CD4-positive, CD25-positive, alpha-beta regulatory T cell (primary cell): ENCODE results near the gene ASAP2. TPM values are rescaled to one million over a fixed set of nuclear protein-coding genes. Genes with fewer than 3 reads are reported as not detected.

ENCODE experiments used
- ATAC-seq, 2 donors: fragments of 150-1000 bp; cut with Tn5 transposase; one replicate each; pipeline ENCODE4 v1.10.0; 2021; ENCODE audit warnings: low read depth in 2 of 2, moderate number of reproducible peaks in 2 of 2, moderate library complexity in 1 of 2
- DNase-seq, 3 donors: peaks; one replicate each; pipeline versions ENCODE4 v3.0.0 to v3.0.0-alpha.2; 2012 to 2022; ENCODE audit warnings: mixed read lengths in 1 of 3
- H3K27ac ChIP-seq: one replicate; pipeline ENCODE4 v1.7.0; 2013; ENCODE audit warnings: mild to moderate bottlenecking, low read length; ENCODE audit not compliant: insufficient read depth, poor library complexity, severe bottlenecking
- H3K27me3 ChIP-seq: one replicate; pipeline ENCODE4 v1.7.0; 2013; ENCODE audit warnings: low read length; ENCODE audit not compliant: control insufficient read depth, insufficient read depth
- H3K36me3 ChIP-seq: one replicate; pipeline ENCODE4 v1.7.0; 2013; ENCODE audit warnings: mild to moderate bottlenecking, low read length, moderate library complexity; ENCODE audit not compliant: control insufficient read depth, insufficient read depth
- H3K4me1 ChIP-seq: 2 replicates; pipeline ENCODE4 v1.7.0; 2013; ENCODE audit warnings: mild to moderate bottlenecking, low read length; ENCODE audit not compliant: insufficient read depth, control insufficient read depth, poor library complexity, severe bottlenecking
- H3K4me3 ChIP-seq: one replicate; pipeline ENCODE4 v1.7.0; 2013; ENCODE audit warnings: low read depth, mild to moderate bottlenecking, low read length, moderate library complexity
- H3K9me3 ChIP-seq, 2 experiments: 1 replicate in 1 of 2; 2 replicates in 1 of 2; pipeline ENCODE4 v1.7.0; 2013; ENCODE audit warnings: low read length in 2 of 2, mild to moderate bottlenecking in 1 of 2, moderate library complexity in 1 of 2; ENCODE audit not compliant: control insufficient read depth in 2 of 2
- H3K27ac Mint-ChIP-seq, 3 donors: one replicate each; pipeline ENCODE4 v1.8.0; 2020 to 2022; ENCODE audit warnings: mild to moderate bottlenecking in 3 of 3, mixed read lengths in 3 of 3, moderate library complexity in 2 of 3
- H3K27me3 Mint-ChIP-seq: one replicate; pipeline ENCODE4 v1.8.0; 2022; ENCODE audit warnings: mild to moderate bottlenecking, mixed read lengths
- H3K36me3 Mint-ChIP-seq: one replicate; pipeline ENCODE4 v1.8.0; 2020; ENCODE audit warnings: mixed read lengths
- H3K4me1 Mint-ChIP-seq, 4 donors: one replicate each; pipeline ENCODE4 v1.8.0; 2020 to 2022; ENCODE audit warnings: mixed read lengths in 4 of 4, mild to moderate bottlenecking in 1 of 4
- H3K4me3 Mint-ChIP-seq, 4 donors: one replicate each; pipeline ENCODE4 v1.8.0; 2020 to 2022; ENCODE audit warnings: mild to moderate bottlenecking in 4 of 4, mixed read lengths in 4 of 4, moderate library complexity in 3 of 4
- H3K9me3 Mint-ChIP-seq, 7 donors: one replicate each; pipeline ENCODE4 v1.8.0; 2020 to 2022; ENCODE audit warnings: mixed read lengths in 7 of 7, mild to moderate bottlenecking in 3 of 7, moderate library complexity in 2 of 7
- polyA plus RNA-seq, 4 donors: library from polyadenylated mRNA; unstranded; fragments of 300-500 nt; fragmentation: Illumina TruSeq; gene quantifications; one replicate each; pipeline ENCODE4 v1.2.3, GENCODE V29; 2021
- total RNA-seq: library from RNA; stranded (reverse); gene quantifications from one replicate; pipeline ENCODE4 v1.2.3, GENCODE V29; 2022

The ASAP2 gene
- total and polyA plus RNA-seq, 5 donors from 2014 or later = 1.5 TPM; not detected in 4

GRCh38 chr2:9309147-9309546, 102.5 kb downstream of the ASAP2 start:
- no peaks in the 10 kb centered on the region for H3K36me3 ChIP-seq
- DNase-seq = no peak
- no peak overlapping the region for H3K27ac Mint-ChIP-seq
- H3K27me3 ChIP-seq = no peaks in the 10 kb centered on the region
- H3K4me3 Mint-ChIP-seq = no peak overlapping the region
- H3K4me1 ChIP-seq = no peaks in the 10 kb centered on the region
- ATAC-seq = no peak
- no peaks in the 10 kb centered on the region for H3K9me3 Mint-ChIP-seq
- H3K27me3 Mint-ChIP-seq = peaks cover 4% of the 10 kb centered on the region
- H3K36me3 Mint-ChIP-seq = no peaks in the 10 kb centered on the region
- H3K27ac ChIP-seq = no peak overlapping the region
- H3K4me1 Mint-ChIP-seq = no peaks in the 10 kb centered on the region
- H3K9me3 ChIP-seq = no peaks in the 10 kb centered on the region
- no peak overlapping the region for H3K4me3 ChIP-seq

- H3K9me3 Mint-ChIP-seq = no peaks in the 10 kb centered on the region
- ATAC-seq (no peak), DNase-seq (no peak)
- Histone ChIP-seq H3K4me3 (no peak overlapping the region), H3K4me1 (no peaks in the 10 kb centered on the region), H3K27me3 (no peaks in the 10 kb centered on the region), H3K9me3 (no peaks in the 10 kb centered on the region), H3K27ac (no peak overlapping the region), H3K36me3 (no peaks in the 10 kb centered on the region)
- H3K27me3 Mint-ChIP-seq = peaks cover 4% of the 10 kb centered on the region
- H3K4me1 Mint-ChIP-seq = no peaks in the 10 kb centered on the region
- no peaks in the 10 kb centered on the region for H3K36me3 Mint-ChIP-seq
- H3K4me3 Mint-ChIP-seq = no peak overlapping the region
- H3K27ac Mint-ChIP-seq = no peak overlapping the region
Measured at GRCh38 chr2:9310377-9310776, 103.8 kb downstream of the ASAP2 start.

GRCh38 chr2:9310798-9311197, 104.2 kb downstream of the ASAP2 start:
- no peaks in the 10 kb centered on the region for H3K4me1 ChIP-seq
- no peak overlapping the region for H3K4me3 ChIP-seq
- no peaks in the 10 kb centered on the region for H3K27me3 ChIP-seq
- no peak overlapping the region for H3K27ac ChIP-seq
- no peaks in the 10 kb centered on the region for H3K36me3 Mint-ChIP-seq
- no peaks in the 10 kb centered on the region for H3K9me3 Mint-ChIP-seq
- no peak overlapping the region for H3K27ac Mint-ChIP-seq
- H3K9me3 ChIP-seq = no peaks in the 10 kb centered on the region
- H3K4me3 Mint-ChIP-seq = no peak overlapping the region
- no peak for DNase-seq
- no peak for ATAC-seq
- H3K27me3 Mint-ChIP-seq = peaks cover 4% of the 10 kb centered on the region
- H3K36me3 ChIP-seq = no peaks in the 10 kb centered on the region
- no peaks in the 10 kb centered on the region for H3K4me1 Mint-ChIP-seq

- Histone ChIP-seq H3K4me3 (no peak overlapping the region), H3K27me3 (no peaks in the 10 kb centered on the region), H3K4me1 (no peaks in the 10 kb centered on the region), H3K36me3 (no peaks in the 10 kb centered on the region), H3K9me3 (no peaks in the 10 kb centered on the region), H3K27ac (no peak overlapping the region)
- H3K4me1 Mint-ChIP-seq = no peaks in the 10 kb centered on the region
- no peak overlapping the region for H3K27ac Mint-ChIP-seq
- no peak overlapping the region for H3K4me3 Mint-ChIP-seq
- ATAC-seq (no peak), DNase-seq (no peak)
- H3K27me3 Mint-ChIP-seq = peaks cover 4% of the 10 kb centered on the region
- no peaks in the 10 kb centered on the region for H3K9me3 Mint-ChIP-seq
- H3K36me3 Mint-ChIP-seq = no peaks in the 10 kb centered on the region
Measured at GRCh38 chr2:9311488-9311887, 104.9 kb downstream of the ASAP2 start.

- ATAC-seq (no peak), DNase-seq (no peak)
- H3K27ac ChIP-seq = no peak overlapping the region
- H3K36me3 Mint-ChIP-seq = no peaks in the 10 kb centered on the region
- H3K27ac Mint-ChIP-seq = no peak overlapping the region
- H3K4me3 ChIP-seq = no peak overlapping the region
- H3K9me3 Mint-ChIP-seq = no peaks in the 10 kb centered on the region
- no peaks in the 10 kb centered on the region for H3K9me3 ChIP-seq
- no peaks in the 10 kb centered on the region for H3K36me3 ChIP-seq
- peaks cover 4% of the 10 kb centered on the region for H3K27me3 Mint-ChIP-seq
- no peaks in the 10 kb centered on the region for H3K27me3 ChIP-seq
- no peaks in the 10 kb centered on the region for H3K4me1 Mint-ChIP-seq
- H3K4me1 ChIP-seq = no peaks in the 10 kb centered on the region
- H3K4me3 Mint-ChIP-seq = no peak overlapping the region
Measured at GRCh38 chr2:9312591-9312990, 106.0 kb downstream of the ASAP2 start.

- H3K36me3 Mint-ChIP-seq = no peaks in the 10 kb centered on the region
- no peak overlapping the region for H3K27ac Mint-ChIP-seq
- H3K4me3 Mint-ChIP-seq = no peak overlapping the region
Measured at GRCh38 chr2:9313443-9313842, 106.8 kb downstream of the ASAP2 start.

GRCh38 chr2:9315280-9315847, 108.8 kb downstream of the ASAP2 start:
- H3K36me3 ChIP-seq = no peaks in the 10 kb centered on the region
- no peaks in the 10 kb centered on the region for H3K27me3 ChIP-seq
- ATAC-seq = no peak
- Mint-ChIP-seq H3K4me1 (no peaks in the 10 kb centered on the region), H3K27ac (no peak overlapping the region), H3K9me3 (peaks cover 0 to 2% (median 0%) of the 10 kb centered on the region in 7 donors), H3K4me3 (no peak overlapping the region), H3K36me3 (no peaks in the 10 kb centered on the region), H3K27me3 (peaks cover 11% of the 10 kb centered on the region)
- no peaks in the 10 kb centered on the region for H3K4me1 ChIP-seq
- DNase-seq = no peak
- H3K27ac ChIP-seq = no peak overlapping the region
- H3K9me3 ChIP-seq = no peaks in the 10 kb centered on the region
- H3K4me3 ChIP-seq = no peak overlapping the region

More at GRCh38 chr2:9313443-9313842, 106.8 kb downstream of the ASAP2 start:
- Histone ChIP-seq H3K27ac (no peak overlapping the region), H3K9me3 (no peaks in the 10 kb centered on the region), H3K36me3 (no peaks in the 10 kb centered on the region), H3K4me1 (no peaks in the 10 kb centered on the region), H3K27me3 (no peaks in the 10 kb centered on the region), H3K4me3 (no peak overlapping the region)
- no peak for ATAC-seq
- no peak for DNase-seq
- Mint-ChIP-seq H3K27me3 (peaks cover 4% of the 10 kb centered on the region), H3K4me1 (no peaks in the 10 kb centered on the region), H3K9me3 (no peaks in the 10 kb centered on the region)

GRCh38 chr2:9317559-9317958, 110.9 kb downstream of the ASAP2 start:
- no peak overlapping the region for H3K4me3 ChIP-seq
- no peaks in the 10 kb centered on the region for H3K36me3 ChIP-seq
- Mint-ChIP-seq H3K9me3 (peaks cover 0 to 4% (median 0%) of the 10 kb centered on the region in 7 donors), H3K27ac (no peak overlapping the region), H3K4me3 (no peak overlapping the region), H3K36me3 (no peaks in the 10 kb centered on the region), H3K4me1 (no peaks in the 10 kb centered on the region), H3K27me3 (peaks cover 14% of the 10 kb centered on the region)
- no peak overlapping the region for H3K27ac ChIP-seq
- H3K9me3 ChIP-seq = no peaks in the 10 kb centered on the region
- no peaks in the 10 kb centered on the region for H3K4me1 ChIP-seq
- H3K27me3 ChIP-seq = no peaks in the 10 kb centered on the region
- ATAC-seq (no peak), DNase-seq (no peak)
